Limb (tissue), 2 donors: ENCODE measurements around the gene CEPT1.
A peak's percentile ranks its signal among the peaks of the same experiment; 100 is the strongest.

Experiments used
- DNase-seq, 2 donors: peaks; one replicate each; pipeline ENCODE4 v3.0.0-alpha.2; 2016; ENCODE audit errors: extremely low spot score in 2 of 2

Gene CEPT1

DNA sequence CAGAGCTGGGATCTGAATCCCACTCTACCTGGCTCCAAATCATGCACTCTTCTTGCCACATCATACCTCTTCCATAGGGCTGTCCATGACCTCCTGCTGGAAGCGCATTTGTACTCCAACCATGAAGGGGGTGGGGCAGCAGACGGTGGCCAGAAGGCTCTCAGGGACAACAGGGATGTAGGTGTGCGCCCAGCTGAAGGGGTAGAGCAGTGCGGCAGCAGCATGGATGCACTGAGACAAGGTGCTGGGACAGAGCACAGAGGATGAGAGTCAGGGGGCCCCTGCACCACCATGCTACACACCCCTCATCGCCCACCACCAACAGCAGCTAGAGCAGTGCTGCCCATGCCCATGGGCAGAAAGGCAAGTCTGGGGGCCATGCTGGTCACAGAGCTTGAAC is 52.1 kb downstream of the CEPT1 start:
- no peak for DNase-seq

DNA sequence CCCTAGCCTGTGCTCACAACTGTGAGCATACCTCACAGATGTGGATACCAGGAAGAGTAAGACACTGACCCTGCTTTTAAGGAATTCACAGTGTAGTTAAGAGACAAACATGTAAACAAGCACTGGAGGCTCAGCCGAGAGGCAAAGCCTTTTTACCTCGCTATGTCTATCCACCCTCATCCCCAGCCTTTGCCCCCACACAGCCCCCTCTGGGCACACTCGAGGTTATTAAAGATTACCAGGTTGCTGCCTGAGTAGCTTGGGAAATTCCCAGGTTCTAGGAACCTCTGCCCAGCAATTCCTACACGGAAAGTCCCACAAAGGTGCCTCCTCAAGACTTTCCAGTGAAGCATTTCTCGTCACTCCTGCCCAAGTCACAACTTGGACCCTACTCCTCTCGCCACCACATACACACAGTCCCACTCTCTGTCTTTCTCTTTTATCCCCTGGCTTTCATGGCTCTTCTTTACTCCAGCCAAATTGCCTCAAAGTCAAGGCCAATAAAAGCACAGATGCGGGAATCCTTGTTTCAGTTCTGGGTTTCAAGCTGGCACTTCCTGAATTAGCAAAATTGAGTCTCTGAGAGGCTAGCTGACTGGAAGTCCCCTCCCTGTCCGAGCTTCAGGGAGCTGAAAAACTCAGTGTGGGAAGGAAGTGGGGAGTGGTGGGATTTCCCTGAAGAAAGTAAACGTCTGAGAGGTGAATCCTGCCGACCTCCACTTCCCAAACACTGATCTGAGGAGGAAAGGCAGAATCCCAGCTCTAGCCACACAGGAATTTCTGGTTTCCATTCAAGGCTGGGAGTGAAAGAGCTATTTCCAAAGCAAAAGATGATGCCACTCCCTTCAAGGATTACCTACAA is 52.9 kb downstream of the CEPT1 start:
- DNase-seq: no peak

DNA sequence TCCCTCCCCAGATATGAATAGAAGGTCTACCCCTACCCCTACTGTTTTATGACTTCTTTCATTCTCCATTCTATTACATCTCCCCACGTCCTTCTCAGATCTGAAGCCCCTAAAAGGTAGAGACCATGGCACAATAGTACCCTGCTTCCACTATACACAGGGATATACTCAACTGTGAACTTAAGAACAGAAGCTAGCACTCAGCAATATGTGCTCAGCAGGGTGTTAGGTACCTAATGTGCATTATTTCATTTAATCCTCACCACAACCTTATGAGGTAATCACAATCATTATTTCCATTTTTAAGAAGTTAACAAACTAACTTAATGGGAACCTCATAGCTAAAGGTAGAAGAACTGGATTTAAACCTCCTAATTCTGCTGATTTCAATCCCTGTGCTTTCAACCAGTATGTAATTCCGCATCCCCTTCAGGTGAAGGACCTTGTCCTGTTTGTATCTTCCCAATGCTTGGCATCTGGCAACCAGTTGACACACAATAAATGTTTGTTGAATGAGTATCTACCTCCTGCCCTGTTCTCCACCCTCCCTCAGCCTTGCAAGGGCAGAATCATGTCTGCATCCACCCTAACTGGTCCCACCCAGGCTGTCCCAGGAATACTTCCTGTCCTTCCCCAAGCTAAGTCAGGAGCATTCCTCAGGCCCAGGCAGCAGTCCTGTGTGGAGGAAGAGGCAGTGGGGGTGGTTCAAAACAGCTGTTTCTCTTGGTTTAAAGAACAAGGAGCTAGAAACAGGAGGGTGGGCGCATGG is 53.9 kb downstream of the CEPT1 start:
- no peak for DNase-seq

DNA sequence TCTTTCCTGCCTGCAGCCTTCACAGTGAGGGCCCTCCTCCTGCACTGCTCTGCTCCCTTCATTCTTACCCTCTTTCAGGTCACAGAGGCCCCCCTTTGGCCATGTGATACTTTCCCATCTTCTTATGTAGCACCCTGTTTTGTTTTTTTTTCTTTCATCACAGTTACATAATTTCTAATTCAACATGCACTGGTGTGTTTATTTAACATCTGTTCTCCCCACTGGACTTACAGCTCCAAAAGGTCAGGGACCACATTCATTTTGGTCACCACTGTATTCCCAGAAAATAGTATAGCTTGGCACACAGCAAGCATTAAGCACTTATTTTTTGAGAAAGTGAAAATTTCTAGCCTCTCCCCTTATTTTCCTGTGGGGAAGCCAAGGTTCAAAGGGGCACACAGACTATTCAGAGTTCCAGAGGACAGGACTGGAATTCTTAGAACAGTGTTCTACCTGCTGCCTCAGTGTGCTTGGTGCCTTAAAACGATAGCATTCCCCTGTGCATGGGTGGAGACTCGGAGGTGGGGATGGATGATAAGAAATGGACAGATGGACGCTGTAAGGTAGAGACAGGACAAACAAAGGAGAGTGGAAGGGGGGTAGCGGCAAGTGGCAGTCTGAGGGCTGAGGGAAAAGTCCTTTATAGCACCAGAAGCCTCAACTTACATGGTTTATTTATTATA is 55.1 kb downstream of the CEPT1 start:
- no peak for DNase-seq

DNA sequence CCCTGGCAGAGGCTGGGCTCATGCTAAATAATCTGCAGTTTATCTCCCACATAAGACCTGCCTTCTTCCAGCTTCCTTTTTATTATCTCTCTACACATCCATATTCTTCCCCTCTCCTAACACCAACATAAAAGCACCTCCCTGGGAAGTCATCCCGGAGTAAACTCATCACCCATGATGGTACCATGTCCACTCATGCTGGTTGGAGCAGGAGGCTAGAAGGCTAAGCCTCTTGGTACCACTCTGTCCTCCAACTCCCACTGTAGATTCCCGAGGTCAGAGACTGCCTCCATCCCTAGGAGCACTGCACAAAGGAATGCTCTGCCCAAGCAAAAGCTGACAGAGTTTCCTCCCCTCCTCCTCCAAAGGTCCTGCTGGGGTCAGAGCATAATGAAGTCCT is 56.2 kb downstream of the CEPT1 start:
- DNase-seq: no peak

DNA sequence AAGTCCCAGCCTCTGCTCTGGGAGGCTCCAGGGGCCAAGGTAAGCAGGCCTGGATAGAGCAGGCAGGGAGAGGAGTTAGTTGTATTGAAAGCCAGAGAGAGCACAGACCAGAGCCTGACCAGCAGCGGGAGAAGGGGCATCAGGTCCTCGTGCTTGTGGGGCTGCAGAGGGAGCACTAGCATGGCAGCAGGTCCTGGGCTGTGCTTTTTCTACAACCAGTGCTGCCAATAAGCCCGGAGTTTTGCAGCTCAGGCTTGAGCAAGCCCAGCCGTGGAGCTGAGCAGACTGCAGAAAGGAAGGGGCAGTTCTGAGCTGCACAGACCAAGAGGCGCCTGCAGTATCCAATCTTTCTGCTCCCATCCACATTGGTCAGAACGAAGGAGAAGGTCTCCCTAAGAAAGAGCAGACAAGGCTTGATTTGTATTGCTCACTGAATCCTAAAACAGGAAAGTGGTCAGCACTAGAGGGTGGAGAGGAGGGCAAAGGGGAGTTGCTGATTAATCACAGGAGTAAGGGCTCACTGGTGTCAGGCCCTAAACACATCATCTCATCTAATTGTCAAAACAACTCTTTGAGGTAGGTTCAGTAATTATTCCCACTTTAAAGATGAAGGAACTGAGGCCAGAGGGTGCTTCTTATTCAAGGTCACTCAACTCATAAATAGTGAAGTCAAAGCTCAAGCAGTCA is 57.7 kb downstream of the CEPT1 start:
- DNase-seq: no peak

DNA sequence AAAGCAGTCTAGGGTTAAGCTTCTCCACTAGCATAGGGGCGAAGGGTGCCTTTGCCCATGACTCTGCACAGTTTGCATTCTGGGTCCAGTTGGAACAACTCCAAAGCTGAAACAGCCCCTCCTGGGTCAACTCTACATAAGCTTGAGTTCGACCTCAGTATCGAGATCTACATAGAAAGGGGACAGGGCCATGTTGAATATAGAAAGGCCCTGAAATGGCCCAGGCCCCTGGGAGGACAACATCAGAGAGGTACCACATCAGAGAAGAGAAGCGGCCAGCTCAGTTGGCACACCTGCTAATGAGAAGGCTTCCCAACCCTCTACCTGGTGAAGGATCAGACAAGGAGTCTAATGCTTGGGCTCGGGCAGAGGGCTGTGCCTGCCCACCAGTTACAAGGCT is 58.8 kb downstream of the CEPT1 start:
- no peak for DNase-seq

DNA sequence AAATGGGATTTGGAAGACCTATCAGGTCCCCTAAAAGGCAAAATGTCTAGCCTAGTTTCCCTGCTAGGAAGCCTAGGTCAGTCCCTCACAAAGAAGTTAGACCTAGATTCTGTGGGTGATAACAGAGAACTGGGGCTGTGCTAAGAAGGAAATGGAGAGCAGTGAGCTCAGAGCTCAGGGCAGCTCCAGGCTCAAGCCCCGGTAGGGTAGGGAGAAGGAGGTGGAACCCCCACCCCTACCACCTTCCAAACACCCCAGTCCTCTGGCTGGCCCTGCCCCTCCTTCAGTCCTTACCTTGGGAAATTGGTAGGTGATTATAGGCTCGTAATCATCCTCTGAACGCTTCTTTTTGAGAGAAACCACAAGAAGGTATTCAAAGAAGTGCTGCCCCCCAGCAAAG is 59.3 kb downstream of the CEPT1 start:
- DNase-seq: no peak

DNA sequence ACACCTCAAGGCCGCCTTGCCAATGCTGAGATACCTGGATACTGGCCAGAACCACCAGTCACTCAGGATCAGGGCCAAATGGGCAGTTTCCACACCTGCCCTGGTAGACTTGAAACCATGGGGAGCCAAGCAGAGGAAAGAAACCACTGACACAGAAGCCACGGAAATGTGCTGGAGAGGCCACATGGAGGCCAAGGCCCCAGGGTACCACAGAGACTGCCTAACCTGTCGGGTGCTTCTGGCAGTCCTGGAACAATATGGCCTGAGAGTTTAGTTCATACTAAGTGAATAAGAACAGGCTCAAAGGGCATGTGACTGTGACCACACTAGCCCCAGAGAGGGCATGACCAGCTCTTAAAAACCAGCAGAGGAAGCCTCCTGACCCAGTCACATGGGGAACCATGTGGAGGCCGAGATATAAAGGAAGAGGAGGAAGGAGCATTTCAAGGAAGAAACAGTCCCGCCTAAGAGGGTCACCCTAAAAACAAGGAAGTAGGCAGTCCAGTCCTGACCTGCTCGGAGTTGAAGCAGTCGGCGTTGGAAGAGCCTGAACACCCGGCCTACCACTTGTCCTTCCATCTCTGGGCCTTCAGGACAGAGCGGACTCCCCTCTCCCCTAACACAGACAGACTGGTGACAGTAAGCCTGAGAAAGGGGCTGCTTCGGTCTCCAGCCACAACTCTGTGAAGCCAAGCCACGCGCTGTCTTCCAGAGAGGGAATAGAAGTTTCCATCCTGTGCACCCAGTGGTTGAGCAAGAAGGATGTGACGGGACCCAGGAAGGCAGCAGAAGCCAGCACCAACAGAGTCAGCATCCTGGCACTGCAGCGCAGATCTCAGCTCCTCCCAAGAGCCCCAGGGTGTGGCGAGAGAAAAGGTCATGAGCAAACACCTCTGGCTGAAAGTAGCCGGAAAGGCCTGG is 60.1 kb downstream of the CEPT1 start, which contains the start of gene DENND2D:
Gene DENND2D (minus strand): TSS at position 766 of the 921 bp plus-strand sequence. CDS start 187 bp downstream, at position 579.
- no peak for DNase-seq

DNA sequence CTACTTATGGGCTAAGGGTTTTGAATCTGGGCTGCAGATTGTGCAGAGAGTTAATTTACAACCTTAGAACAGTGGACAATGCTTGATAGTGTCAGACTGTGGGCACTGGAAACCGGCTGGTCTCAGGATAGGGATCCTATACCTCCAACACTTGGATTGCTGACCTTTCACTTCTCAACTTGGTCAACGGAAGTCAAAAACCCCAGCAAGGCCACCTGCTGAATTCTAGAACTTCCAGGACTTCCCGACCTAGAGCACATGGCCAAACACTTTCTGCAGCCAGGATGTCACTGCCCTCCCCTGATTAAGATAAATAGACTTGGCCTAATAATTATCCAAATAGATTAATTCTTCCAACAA is 60.8 kb downstream of the CEPT1 start:
- no peak for DNase-seq

DNA sequence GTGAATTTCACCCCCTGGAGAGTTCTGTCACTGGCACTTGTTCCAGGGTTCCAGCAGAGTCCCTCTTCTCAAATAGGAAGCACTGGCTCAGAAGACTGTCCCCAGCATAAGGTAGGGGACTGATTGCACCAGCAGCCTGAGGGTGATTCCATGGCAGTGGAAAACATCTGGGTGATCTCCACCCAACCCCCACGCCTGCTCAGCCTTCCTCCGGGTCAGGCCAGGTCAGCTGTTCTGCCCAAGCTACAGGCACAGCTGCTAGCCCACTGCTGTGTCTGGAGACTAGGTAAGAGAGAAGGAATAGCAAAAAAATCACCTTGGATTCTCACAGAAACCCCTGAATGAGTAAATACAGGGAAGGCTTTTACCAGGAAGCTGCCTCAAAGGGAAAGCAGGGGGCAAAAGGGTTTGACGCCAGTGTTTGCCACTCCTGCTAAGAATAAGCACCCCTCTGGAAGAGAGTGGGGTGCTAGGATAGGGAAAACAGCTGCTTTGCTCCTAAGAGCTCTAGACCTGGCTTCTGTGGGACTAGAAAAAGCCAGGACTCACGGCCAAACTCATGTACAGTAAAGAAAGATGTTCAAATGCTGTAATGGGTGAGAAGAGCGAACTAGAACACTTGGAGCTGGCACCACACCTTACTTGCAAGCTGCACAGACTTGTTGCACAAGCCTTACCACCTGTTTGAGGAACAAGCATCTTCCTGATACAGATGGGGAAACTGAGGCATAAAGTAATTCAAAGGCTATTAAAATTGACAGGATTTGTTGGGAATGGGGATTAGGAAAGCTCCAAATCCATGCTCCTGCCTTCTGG is 61.5 kb downstream of the CEPT1 start:
- no peak for DNase-seq

DNA sequence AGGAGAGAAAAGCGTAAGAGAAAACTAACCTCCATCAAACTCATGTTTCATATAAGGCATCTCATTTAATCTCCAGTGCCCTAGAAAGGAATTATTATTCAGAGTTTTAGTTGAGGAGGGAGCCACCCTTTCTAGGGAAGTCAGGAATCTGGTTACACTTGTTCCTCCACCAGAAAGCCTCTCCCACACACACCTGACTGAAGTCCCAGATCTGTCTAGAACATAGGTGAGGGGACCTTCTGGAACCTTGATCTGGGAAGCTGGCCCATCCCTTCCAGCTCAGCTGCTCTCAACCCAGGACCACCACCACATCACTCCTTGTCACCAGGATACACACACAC is 62.3 kb downstream of the CEPT1 start:
- DNase-seq: no peak

DNA sequence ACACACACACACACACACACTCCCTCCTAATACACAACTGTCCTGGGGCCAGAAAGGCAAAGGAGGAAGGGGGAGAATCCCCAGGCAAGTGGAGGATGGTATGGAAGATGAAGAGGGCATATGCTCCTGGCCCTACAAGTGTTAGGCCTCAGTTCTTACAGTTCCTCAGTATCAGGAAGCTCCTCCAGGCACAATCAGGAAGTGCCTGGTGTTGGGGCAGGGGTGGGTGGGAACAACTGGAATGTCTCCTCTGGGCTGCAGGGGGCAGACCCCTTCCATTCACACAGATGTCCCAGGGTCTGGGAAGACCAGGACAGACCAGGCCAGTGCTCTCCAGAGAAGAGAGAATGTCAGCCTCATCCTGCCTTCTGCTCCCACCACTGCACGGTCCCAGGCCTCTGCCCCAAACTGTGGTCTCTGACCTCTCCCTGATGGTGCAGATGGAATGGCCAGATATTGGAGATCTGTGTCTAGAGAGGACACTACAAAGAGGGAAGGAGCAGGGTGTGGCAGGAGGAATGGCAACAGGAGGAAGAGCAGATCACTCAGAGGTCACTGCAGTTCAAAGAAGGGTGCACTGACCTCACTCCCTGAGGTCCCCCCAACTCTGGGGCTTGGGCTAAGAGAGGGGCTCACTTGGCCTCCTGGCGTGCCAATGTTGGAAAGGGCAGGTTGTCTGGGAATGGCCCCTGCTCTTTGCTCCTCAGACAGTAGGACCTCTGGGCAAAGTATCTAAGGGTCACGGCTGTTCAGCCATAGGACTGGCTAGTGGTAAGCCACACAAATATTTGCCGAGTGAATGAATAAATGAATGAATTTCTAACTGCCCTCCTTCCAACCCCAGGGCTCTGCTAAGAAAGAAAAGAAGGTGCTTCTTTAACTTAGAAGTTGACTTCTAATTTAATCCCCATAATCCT is 62.9 kb downstream of the CEPT1 start:
- DNase-seq: no peak

DNA sequence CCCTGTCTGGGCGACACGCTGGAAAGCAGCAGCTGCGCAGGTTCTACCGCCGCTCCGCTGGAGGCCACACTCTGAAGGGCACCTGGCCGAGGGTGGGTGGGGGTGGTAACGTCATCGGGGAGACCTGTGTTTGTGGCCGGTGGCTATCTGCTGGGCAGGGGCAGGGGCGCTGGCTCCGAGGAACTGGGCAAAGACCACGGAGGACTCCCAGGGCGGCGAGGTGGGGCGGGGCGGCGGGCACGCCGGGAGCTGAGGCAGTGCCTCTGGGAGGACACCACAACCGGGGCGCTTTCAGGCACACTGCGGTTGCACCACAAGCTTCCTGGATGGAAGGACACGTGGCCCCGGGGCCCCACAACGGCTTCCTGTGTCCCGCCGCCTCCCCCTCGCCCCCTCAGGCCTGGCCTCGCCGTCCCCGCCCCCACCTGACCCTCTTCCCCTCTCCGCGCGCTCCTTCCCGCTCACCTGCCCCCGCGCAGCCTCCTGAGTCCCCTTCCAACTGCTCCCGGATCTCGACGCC is 63.7 kb downstream of the CEPT1 start:
- peak in 1 of 2 donors; percentile 51 for DNase-seq

DNA sequence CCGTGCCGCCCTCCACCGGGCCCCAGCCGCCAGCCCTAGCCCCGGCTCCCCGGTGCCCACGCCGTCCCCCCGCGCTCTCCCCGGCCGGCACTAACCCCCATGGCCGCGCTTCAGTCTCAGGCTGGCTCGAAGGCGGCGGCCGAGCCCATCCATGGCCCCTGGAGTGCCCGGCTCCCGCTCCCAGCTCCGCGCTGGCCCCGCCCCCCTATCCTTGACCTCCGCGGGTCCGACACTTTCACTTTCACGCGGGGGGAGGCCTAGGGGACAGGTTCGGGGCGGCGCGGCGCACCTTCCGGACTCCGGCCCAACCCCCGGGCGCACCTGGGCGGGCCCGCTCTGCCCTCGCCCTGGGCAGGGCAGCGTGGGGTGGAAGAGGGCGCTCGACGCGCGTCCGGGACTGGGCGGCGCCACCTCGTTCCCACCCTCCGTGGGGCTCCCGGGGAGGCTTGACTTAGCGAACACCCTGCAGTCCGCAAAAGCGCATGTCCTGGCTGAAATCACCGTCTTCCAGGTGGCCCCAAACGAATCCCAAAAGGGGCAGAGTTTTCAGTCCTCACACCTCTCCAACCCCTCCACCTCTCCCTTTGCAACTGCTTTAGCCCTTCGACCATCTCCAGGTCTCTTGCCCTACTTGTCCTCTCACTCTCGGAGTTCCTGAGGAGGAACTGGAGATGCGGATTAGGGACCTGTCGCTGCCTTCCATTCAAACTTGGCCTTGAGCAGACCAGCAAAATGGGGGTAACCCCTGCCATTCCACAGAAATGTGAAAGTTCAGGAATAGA is 64.4 kb downstream of the CEPT1 start:
- peak in 1 of 2 donors; percentile 46 for DNase-seq

DNA sequence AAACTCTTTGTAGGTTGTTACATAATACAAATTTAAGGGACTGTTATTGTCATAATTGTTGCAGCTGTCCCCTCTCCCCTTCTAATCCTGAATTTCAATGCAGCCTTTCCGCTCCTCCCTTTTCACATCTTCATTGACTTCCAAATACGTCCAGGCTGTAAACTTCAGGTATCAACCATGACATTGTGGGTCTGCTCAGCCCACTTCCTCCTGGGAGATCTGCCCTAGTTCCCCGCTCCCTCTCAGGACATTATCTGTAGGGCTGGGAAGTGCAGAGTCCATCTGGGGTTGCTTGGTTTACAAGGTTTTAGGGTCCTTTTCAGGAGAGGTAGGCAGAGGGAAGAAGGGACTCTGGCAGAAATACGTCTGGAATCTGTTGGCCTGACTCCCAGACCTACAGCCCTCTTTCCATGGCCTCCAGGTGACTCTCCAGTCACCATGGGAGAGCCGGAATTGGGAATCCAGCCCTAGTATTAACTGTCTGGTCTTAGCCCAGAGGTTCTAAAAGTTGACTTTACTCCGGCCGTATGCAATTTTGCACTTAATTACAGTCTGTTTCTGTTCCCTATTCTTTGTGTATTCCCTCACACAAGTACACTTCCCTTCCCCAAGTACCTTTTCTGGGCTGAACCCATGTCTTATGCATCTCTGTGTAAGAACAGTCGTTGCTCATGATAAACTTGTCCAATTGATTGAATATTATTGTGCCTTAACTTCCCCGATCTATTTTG is 65.1 kb downstream of the CEPT1 start:
- DNase-seq: no peak

DNA sequence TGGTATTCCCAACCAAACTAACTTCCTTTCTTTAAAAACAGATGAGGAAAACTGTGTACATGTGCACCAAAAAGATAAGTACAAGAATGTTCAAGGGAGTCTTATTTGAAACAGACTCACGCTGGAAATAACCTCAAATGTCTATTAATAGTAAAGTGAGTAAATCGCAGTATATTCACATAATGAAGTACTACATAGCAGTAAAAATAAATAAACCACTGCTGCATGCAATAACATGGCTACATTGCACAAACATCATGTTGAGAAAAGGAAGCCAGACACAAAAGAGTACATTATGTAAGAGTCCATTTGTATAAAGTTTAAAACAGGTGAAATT is 65.7 kb downstream of the CEPT1 start:
- no peak for DNase-seq
